Caki2 (cell line): ENCODE results near the gene PDE4B. TPM values are rescaled to one million over a fixed set of nuclear protein-coding genes. Genes with fewer than 3 reads are reported as not detected.
"Not testable (repeated sequence)": the region's sequence is repeated elsewhere in the genome, so short reads cannot be mapped to it uniquely, and the experiment has no call there.

Experiments
- DNase-seq: peaks from one replicate; pipeline ENCODE4 v3.0.0-alpha.2; 2015; ENCODE audit warnings: low read depth
- in situ Hi-C: cut with HindIII; loops from 2 replicates; pipeline ENCODE4 v1.10.0; 2016; ENCODE audit warnings: low sequenced_read_pairs, low pct_unique_long_range_greater_than_20kb, mixed read lengths
- total RNA-seq: library from RNA; depleted of rRNA; stranded (reverse); fragments of >200 nt; shearing (Covaris generic); gene quantifications from 2 replicates; pipeline ENCODE4 v1.2.3, GENCODE V29; 2014; ENCODE audit warnings: low replicate concordance

PDE4B gene
- total RNA-seq, 1 experiment from 2014 or later, result not detected

- DNase-seq, result no peak
- in situ Hi-C loops, result no loop called here
Measured at GRCh38 chr1:66402194-66402593, 609.5 kb downstream of the PDE4B start.

GRCh38 chr1:66403007-66403731 is 610.5 kb downstream of the PDE4B start:
- in situ Hi-C loops, result no loop called here

DNA sequence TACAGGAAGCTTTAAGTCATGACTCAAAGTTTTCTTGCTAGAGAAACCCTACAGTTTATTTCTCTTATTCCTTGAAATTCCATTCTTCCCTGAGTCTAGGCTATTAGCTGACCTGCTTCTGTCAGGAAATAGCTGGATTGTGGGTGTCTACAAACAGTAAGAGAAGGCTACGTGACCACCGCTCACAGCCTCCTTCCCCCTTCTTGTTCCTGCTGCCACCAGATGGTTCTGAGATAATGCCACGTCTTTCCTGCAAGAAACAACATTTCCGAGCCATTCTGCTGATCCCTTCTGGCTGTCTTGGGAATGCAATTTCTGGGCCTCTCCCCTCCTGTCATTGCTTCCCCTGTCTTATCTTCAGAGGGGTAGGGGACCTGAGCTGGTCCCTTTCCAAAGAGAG is 612.4 kb downstream of the PDE4B start:
- DNase-seq, result no peak
- in situ Hi-C loops, result no loop called here

More at GRCh38 chr1:66403007-66403731, 610.5 kb downstream of the PDE4B start:
- no peak for DNase-seq

DNA sequence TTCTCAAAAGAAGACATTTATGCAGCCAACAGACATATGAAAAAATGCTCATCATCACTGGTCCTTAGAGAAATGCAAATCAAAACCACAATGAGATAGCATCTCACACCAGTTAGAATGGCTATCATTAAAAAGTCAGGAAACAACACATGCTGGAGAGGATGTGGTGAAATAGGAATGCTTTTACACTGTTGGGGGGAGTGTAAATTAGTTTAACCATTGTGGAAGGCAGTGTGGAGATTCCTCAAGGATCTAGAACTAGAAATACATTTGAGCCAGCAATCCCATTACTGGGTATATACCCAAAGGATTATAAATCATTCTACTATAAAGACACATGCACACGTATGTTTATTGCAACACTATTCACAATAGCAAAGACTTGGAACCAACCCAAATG is 618.8 kb downstream of the PDE4B start:
- DNase-seq, in situ Hi-C loops: not testable (repeated sequence)

GRCh38 chr1:66412704-66413103 is 620.0 kb downstream of the PDE4B start:
- in situ Hi-C loops, result no loop called here
- no peak for DNase-seq

GRCh38 chr1:66413136-66413837 is 620.6 kb downstream of the PDE4B start:
- in situ Hi-C loops, result no loop called here
- DNase-seq, result no peak

GRCh38 chr1:66413838-66414175 is 621.1 kb downstream of the PDE4B start:
- in situ Hi-C loops, result no loop called here
- no peak for DNase-seq

DNA sequence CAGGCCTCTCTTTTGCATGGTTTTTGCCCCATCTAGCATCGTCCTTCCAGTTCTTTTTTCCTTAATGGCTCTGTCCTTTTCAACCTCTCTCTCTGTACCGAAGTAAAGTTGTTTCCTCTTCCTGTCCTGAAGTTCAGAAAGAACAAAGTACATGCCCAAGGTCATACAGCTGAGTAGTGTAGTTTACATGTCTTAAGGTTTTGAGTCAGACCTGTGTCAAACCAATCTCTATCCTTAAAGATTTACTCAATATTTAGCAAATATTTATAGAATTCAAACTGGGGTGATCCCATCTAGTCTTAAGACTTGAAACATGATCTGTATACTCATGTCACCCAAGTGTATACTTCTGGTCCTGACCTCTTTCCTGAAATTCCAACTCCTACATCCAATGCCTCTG is 622.6 kb downstream of the PDE4B start:
- no peak for DNase-seq
- in situ Hi-C loops, result no loop called here

GRCh38 chr1:66415866-66416265 is 623.2 kb downstream of the PDE4B start:
- no peak for DNase-seq
- in situ Hi-C loops, result no loop called here

DNA sequence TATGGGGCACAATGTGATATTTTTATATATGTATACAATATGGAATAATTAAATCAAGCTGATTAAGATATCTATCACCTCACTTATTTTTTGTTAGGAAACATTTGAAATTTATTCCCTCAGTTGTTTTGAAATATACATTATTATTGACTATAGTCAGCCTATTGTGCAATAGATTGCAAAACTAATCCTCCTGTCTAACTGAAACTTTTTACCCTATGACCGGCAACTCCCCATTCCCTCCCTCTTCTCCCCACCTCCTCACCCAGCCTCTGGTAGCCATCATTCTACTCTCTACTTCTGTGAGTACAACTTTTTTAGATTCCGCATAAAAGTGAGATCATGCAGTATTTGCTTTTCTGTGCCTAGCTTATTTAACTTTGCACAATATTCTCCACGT is 623.6 kb downstream of the PDE4B start:
- DNase-seq, result no peak
- in situ Hi-C loops, result no loop called here

DNA sequence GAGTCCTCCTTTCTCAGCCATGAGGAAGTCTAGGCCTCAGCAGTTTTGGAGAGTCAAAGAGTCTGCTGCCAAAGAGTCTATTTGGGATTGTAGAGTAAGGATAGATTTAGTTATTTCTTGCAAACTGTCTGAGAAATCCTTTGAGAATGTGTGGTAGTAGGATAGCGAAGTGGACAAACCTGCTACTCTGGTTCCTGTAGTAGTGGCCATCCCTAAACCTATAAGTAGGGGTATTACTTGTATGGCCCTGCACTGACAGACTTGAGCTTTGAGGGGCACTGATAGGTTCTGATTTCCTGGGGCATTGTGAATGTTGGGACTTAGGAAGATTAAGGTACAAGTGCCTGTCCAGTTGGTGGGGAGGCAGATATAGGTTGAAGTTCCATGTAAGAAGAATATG is 625.3 kb downstream of the PDE4B start:
- in situ Hi-C loops, result no loop called here
- DNase-seq, result no peak

GRCh38 chr1:66420171-66420570 is 627.5 kb downstream of the PDE4B start:
- DNase-seq, in situ Hi-C loops: not testable (repeated sequence)

- in situ Hi-C loops, result not testable (repeated sequence)
Measured at GRCh38 chr1:66420906-66421305, 628.2 kb downstream of the PDE4B start.

DNA sequence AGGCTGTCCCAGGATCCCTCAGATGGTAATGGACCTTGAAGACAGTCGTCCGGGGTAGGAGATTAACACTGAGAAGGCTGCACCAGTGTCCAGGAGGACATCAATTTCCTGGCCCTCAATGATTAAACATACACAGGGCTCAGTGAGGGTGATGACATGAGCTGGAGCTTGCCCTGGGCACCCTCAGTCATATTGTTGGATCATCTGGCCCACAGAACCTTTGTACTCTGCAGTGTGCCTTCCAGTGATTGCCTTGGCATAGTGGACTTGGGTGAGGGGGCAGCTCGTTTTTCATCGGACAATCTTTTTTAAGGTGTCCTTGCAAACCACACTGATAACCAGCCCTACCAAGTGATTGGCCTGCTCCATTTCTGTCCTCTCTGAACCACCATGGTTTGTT is 630.1 kb downstream of the PDE4B start:
- in situ Hi-C loops, result no loop called here

More at GRCh38 chr1:66420906-66421305, 628.2 kb downstream of the PDE4B start:
- not testable (repeated sequence) for DNase-seq

More for the DNA sequence above, 630.1 kb downstream of the PDE4B start:
- DNase-seq, result no peak
